AG04450 (cell line): ENCODE data around the gene UGT1A6. TPM values are rescaled to one million over a fixed set of nuclear protein-coding genes. Genes with fewer than 3 reads are reported as not detected.

Experiments used
- CTCF ChIA-PET: fragments of 300-600, 350-600 bp; formaldehyde crosslinking; extraction: SDS; loops from one replicate; lab custom pipeline; 2022; ENCODE audit warnings: antibody characterized with exemption, inconsistent platforms; lab: Charles Lee
- POLR2A ChIA-PET: fragments of 350-600 bp; formaldehyde crosslinking; extraction: SDS; loops from one replicate; lab custom pipeline; 2021; ENCODE audit warnings: antibody characterized with exemption, inconsistent platforms; lab: Yijun Ruan, JAX
- DNase-seq: peaks from one replicate; pipeline ENCODE4 v3.0.0-alpha.2; 2011; ENCODE audit warnings: low read depth, low spot score
- H3K27ac ChIP-seq: one replicate; pipeline ENCODE4 v1.5.1; 2012; ENCODE audit warnings: low read depth, low read length, control low read depth
- H3K27me3 ChIP-seq: one replicate; pipeline ENCODE4 v1.6.0; 2012; ENCODE audit warnings: low read length; ENCODE audit not compliant: control insufficient read depth, insufficient read depth
- H3K4me3 ChIP-seq: 2 replicates; pipeline ENCODE4 v1.5.1; 2011; ENCODE audit warnings: mild to moderate bottlenecking, low read depth, low read length, control low read depth
- H3K9me3 ChIP-seq: 2 replicates; pipeline ENCODE4 v1.5.1; 2012; ENCODE audit warnings: low read length; ENCODE audit not compliant: control insufficient read depth, insufficient read depth
- CTCF ChIP-seq: IDR thresholded peaks from 2 replicates; pipeline ENCODE4 v1.5.1; 2011; ENCODE audit warnings: low read depth, low read length, control low read depth, inconsistent platforms
- polyA plus RNA-seq: library from polyadenylated mRNA; depleted of rRNA; stranded (reverse); fragments of >200 nt; gene quantifications from 2 replicates; pipeline ENCODE4 v1.2.3, GENCODE V29; 2011

UGT1A6 gene
- polyA plus RNA-seq, 1 experiment: not detected

GRCh38 chr2:233789554-233789953, 96.9 kb downstream of the UGT1A6 start:
- POLR2A ChIA-PET: no interaction called here
- Histone ChIP-seq H3K27me3 (peaks cover 6% of the 10 kb centered on the region), H3K9me3 (peaks cover 5% of the 10 kb centered on the region; the same call in 1 of the 2 replicates), H3K27ac (no peak overlapping the region), H3K4me3 (no peak overlapping the region)
- CTCF ChIA-PET: no interaction called here
- TF ChIP-seq CTCF: no peak
- DNase-seq: no peak

GRCh38 chr2:233791151-233791882, 98.6 kb downstream of the UGT1A6 start:
- TF ChIP-seq CTCF: no peak
- CTCF ChIA-PET: no interaction called here
- Histone ChIP-seq H3K27ac (no peak overlapping the region), H3K9me3 (peaks cover 5% of the 10 kb centered on the region; the same call in 1 of the 2 replicates), H3K27me3 (peaks cover 6% of the 10 kb centered on the region), H3K4me3 (no peak overlapping the region)
- POLR2A ChIA-PET: no interaction called here
- no peak for DNase-seq

GRCh38 chr2:233791883-233792329, 99.2 kb downstream of the UGT1A6 start:
- Histone ChIP-seq H3K27ac (no peak overlapping the region), H3K4me3 (no peak overlapping the region), H3K27me3 (peaks cover 6% of the 10 kb centered on the region), H3K9me3 (peaks cover 5% of the 10 kb centered on the region; the same call in 1 of the 2 replicates)
- no peak for TF ChIP-seq CTCF
- ChIA-PET POLR2A (no interaction called here), CTCF (no interaction called here)
- no peak for DNase-seq

- CTCF ChIA-PET: no interaction called here
- POLR2A ChIA-PET: no interaction called here
- TF ChIP-seq CTCF: no peak
- DNase-seq: no peak
- Histone ChIP-seq H3K27me3 (peaks cover 6% of the 10 kb centered on the region), H3K4me3 (no peak overlapping the region), H3K9me3 (peaks cover 5% of the 10 kb centered on the region; the same call in 1 of the 2 replicates), H3K27ac (no peak overlapping the region)
These were observed 100.0 kb downstream of the UGT1A6 start for GRCh38 chr2:233792720-233793119.

- POLR2A ChIA-PET: no interaction called here
- H3K27ac ChIP-seq: no peak overlapping the region
- TF ChIP-seq CTCF: no peak
- no peak for DNase-seq
- peaks cover 10% of the 10 kb centered on the region for H3K27me3 ChIP-seq
- CTCF ChIA-PET: no interaction called here
- peaks cover 5% of the 10 kb centered on the region; the same call in 1 of the 2 replicates for H3K9me3 ChIP-seq
- no peak overlapping the region for H3K4me3 ChIP-seq
These were observed 100.9 kb downstream of the UGT1A6 start for GRCh38 chr2:233793465-233794127.
